HepG2 (cell line): ENCODE results near the gene FBXL12. TPM values are rescaled to one million over a fixed set of nuclear protein-coding genes. Genes with fewer than 3 reads are reported as not detected.
A peak's percentile ranks its signal among the peaks of the same experiment; 100 is the strongest.

ENCODE experiments used
- ATAC-seq: fragments of 200-7000 bp; cut with Tn5 transposase; 3 replicates; pipeline ENCODE4 v1.9.1; 2020; ENCODE audit warnings: mild to moderate bottlenecking, moderate library complexity
- BruUV-seq: library from RNA; stranded (reverse); fragments of 400-500 nt; replicated peaks from 2 replicates; lab custom pipeline; 2021; lab: Mats Ljungman, UMichigan
- CTCF ChIA-PET: fragments of 300-600 bp; formaldehyde crosslinking; extraction: SDS; loops from one replicate; lab custom pipeline; 2021; ENCODE audit warnings: low total read pairs, inconsistent platforms, low intra/inter-chr PET ratio; lab: Yijun Ruan, JAX
- POLR2A ChIA-PET: fragments of 350-600 bp; sonication (Branson Sonifier 250); formaldehyde crosslinking; loops from one replicate; lab custom pipeline; 2020; ENCODE audit warnings: antibody characterized with exemption, inconsistent platforms; lab: Yijun Ruan, JAX
- DNase-seq: peaks from one replicate; pipeline ENCODE4 v3.0.0-alpha.2; 2015; ENCODE audit warnings: low spot score
- FAIRE-seq: peaks from 3 replicates; lab custom pipeline; 2011; peaks lifted over from hg19 to GRCh38; lab: Jason Lieb, UNC
- H2AFZ ChIP-seq: one replicate; pipeline ENCODE4 v1.6.1; 2011; ENCODE audit warnings: low read length, inconsistent platforms
- H3K27ac ChIP-seq: fragments of 300-600 bp; 3 replicates; pipeline ENCODE4 v1.8.0; 2011; ENCODE audit warnings: mixed run types, mild to moderate bottlenecking, mixed read lengths, low read length, inconsistent platforms; ENCODE audit not compliant: insufficient read depth; ENCODE audit errors: extremely low read length
- H3K27me3 ChIP-seq, 2 experiments: fragments of 200-600 bp in 1 of 2; 2 replicates in 1 of 2; 3 replicates in 1 of 2; pipeline versions ENCODE4 v1.6.0 to v1.8.0; 2011; ENCODE audit warnings: low read length in 2 of 2, mild to moderate bottlenecking in 2 of 2, moderate library complexity in 2 of 2, inconsistent platforms in 1 of 2; ENCODE audit not compliant: insufficient read depth in 2 of 2, control insufficient read depth in 1 of 2
- H3K36me3 ChIP-seq, 2 experiments: fragments of 200-600 bp in 1 of 2; replicated peaks in 1 of 2; 2 replicates in 1 of 2; 3 replicates in 1 of 2; pipeline versions ENCODE4 v1.5.1 to v1.8.0; 2011; ENCODE audit warnings: low read length in 2 of 2, inconsistent platforms in 1 of 2; ENCODE audit not compliant: insufficient read depth in 2 of 2, control insufficient read depth in 1 of 2
- H3K4me1 ChIP-seq: 2 replicates; pipeline ENCODE4 v1.5.1; 2012; ENCODE audit warnings: low read length, inconsistent platforms; ENCODE audit not compliant: insufficient read depth
- H3K4me2 ChIP-seq: 2 replicates; pipeline ENCODE4 v1.6.0; 2011; ENCODE audit warnings: low read depth, low read length, inconsistent platforms
- H3K4me3 ChIP-seq, 3 experiments: fragments of 200-600 bp in 1 of 3; sonication (generic), shearing (Covaris generic) in 1 of 3; replicated peaks in 1 of 3; 2 replicates each; pipeline ENCODE4 v1.5.1; 2011 to 2016; ENCODE audit warnings: low read length in 3 of 3, inconsistent platforms in 2 of 3, low read depth in 2 of 3, mild to moderate bottlenecking in 2 of 3, control low read depth in 1 of 3, mixed read lengths in 1 of 3; ENCODE audit not compliant: insufficient read depth in 1 of 3
- H3K79me2 ChIP-seq: one replicate; pipeline ENCODE4 v1.6.1; 2011; ENCODE audit warnings: low read length, inconsistent platforms; ENCODE audit not compliant: insufficient read depth
- H3K9ac ChIP-seq: 2 replicates; pipeline ENCODE4 v1.6.0; 2011; ENCODE audit warnings: mild to moderate bottlenecking, low read depth, low read length, inconsistent platforms; ENCODE audit not compliant: insufficient read depth
- H3K9me3 ChIP-seq: 2 replicates; pipeline ENCODE4 v1.5.1; 2012; ENCODE audit warnings: mild to moderate bottlenecking, low read length
- H4K20me1 ChIP-seq: 2 replicates; pipeline ENCODE4 v1.6.0; 2011; ENCODE audit warnings: inconsistent platforms, mild to moderate bottlenecking, low read length, moderate library complexity; ENCODE audit not compliant: insufficient read depth
- AGO2 ChIP-seq: fragments of 200-400 bp; formaldehyde crosslinking; optimal IDR thresholded peaks from 2 replicates; pipeline ENCODE3; 2017; ENCODE audit warnings: mild to moderate bottlenecking, low read depth, low read length, moderate library complexity
- PHF8 ChIP-seq: sonication (generic); formaldehyde crosslinking; IDR thresholded peaks from 2 replicates; pipeline ENCODE4 v1.5.0; 2020; ENCODE audit warnings: missing genetic modification reagents
- SNAPC2 ChIP-seq: sonication (generic); formaldehyde crosslinking; IDR thresholded peaks from 2 replicates; pipeline ENCODE4 v1.8.1; 2022; ENCODE audit warnings: mild to moderate bottlenecking, missing genetic modification reagents
- SRSF9 ChIP-seq: fragments of 200-400 bp; formaldehyde crosslinking; IDR thresholded peaks from 2 replicates; pipeline ENCODE4 v1.6.1; 2018; ENCODE audit warnings: borderline replicate concordance, mild to moderate bottlenecking, low read depth, low read length; ENCODE audit not compliant: insufficient read depth, poor library complexity, severe bottlenecking
- ZFAT ChIP-seq: sonication (generic); formaldehyde crosslinking; conservative IDR thresholded peaks from 2 replicates; pipeline ENCODE4 v1.8.1; 2023; ENCODE audit warnings: missing genetic modification reagents, inconsistent platforms
- ZNF101 ChIP-seq: sonication (generic); formaldehyde crosslinking; IDR thresholded peaks from 2 replicates; pipeline ENCODE4 v1.4.0; 2020; ENCODE audit warnings: mild to moderate bottlenecking, low read depth, missing genetic modification reagents, borderline replicate concordance
- ZNF468 ChIP-seq: sonication (generic); formaldehyde crosslinking; IDR thresholded peaks from 2 replicates; pipeline ENCODE4 v1.8.0; 2022; ENCODE audit warnings: mild to moderate bottlenecking, moderate library complexity, missing genetic modification reagents
- ZNF850 ChIP-seq: sonication (generic); formaldehyde crosslinking; conservative IDR thresholded peaks from 2 replicates; pipeline ENCODE4 v1.9.0; 2021; ENCODE audit warnings: mild to moderate bottlenecking, missing genetic modification reagents
- ZNF891 ChIP-seq: sonication (generic); formaldehyde crosslinking; IDR thresholded peaks from 2 replicates; pipeline ENCODE4 v1.5.0; 2020; ENCODE audit warnings: mild to moderate bottlenecking, missing genetic modification reagents
- WGBS: methylation state at CpG from one replicate; pipeline ENCODE4 v1.1.6; 2017; ENCODE audit warnings: low lambda C conversion rate; 5-methylcytosine and 5-hydroxymethylcytosine counted together
- in situ Hi-C: cut with HindIII; loops from 2 replicates; pipeline ENCODE4 v1.10.0; 2017; ENCODE audit warnings: low pct_unique_long_range_greater_than_20kb; ENCODE audit not compliant: extremely low pct_ligation_motif_present
- intact Hi-C: fragments of 100-400 bp; cut with micrococcal nuclease; formaldehyde crosslinking; loops from one replicate; pipeline ENCODE4 v1.10.0; 2022; ENCODE audit not compliant: unreplicated experiment
- polyA plus RNA-seq, 8 experiments: library from polyadenylated mRNA; depleted of rRNA in 3 of 8; stranded (reverse) in 7 of 8; unstranded in 1 of 8; fragments of >200 nt; fragmentation: Illumina TruSeq in 4 of 8; extraction: Trizol in 4 of 8; gene quantifications; 2 replicates each; pipeline versions ENCODE4 v1.2.1 to v1.2.3, GENCODE V29; 2011 to 2016; ENCODE audit warnings: low read depth in 4 of 8, missing spikeins in 1 of 8, mixed read lengths in 1 of 8; ENCODE audit not compliant: insufficient read depth in 1 of 8
- total RNA-seq, 5 experiments: library from RNA; depleted of rRNA; stranded (reverse); fragments of >200 nt; fragmentation: Illumina TruSeq; extraction: Trizol; gene quantifications; 2 replicates each; pipeline ENCODE4 v1.2.3, GENCODE V29; 2016; ENCODE audit warnings: low read depth in 1 of 5
- TF ChIP-seq, protein P1 (sequence below): sonication (generic); formaldehyde crosslinking; IDR thresholded peaks from 2 replicates; pipeline ENCODE4 v1.4.0; 2020; ENCODE audit warnings: missing genetic modification reagents, mild to moderate bottlenecking, borderline replicate concordance
- TF ChIP-seq, protein P2 (sequence below): sonication (generic); formaldehyde crosslinking; conservative IDR thresholded peaks from 2 replicates; pipeline ENCODE4 v1.8.0; 2022; ENCODE audit warnings: mild to moderate bottlenecking, moderate library complexity, missing genetic modification reagents
- TF ChIP-seq, protein P3 (sequence below): sonication (generic); formaldehyde crosslinking; IDR thresholded peaks from 2 replicates; pipeline ENCODE4 v1.5.0; 2020; ENCODE audit warnings: mild to moderate bottlenecking, missing genetic modification reagents

Gene FBXL12
- total and polyA plus RNA-seq, 2 of the 13 experiments (the other 11 are each of a cell fraction or from before 2014, with no cell fraction given), result 20.4 to 23.1 TPM

DNA sequence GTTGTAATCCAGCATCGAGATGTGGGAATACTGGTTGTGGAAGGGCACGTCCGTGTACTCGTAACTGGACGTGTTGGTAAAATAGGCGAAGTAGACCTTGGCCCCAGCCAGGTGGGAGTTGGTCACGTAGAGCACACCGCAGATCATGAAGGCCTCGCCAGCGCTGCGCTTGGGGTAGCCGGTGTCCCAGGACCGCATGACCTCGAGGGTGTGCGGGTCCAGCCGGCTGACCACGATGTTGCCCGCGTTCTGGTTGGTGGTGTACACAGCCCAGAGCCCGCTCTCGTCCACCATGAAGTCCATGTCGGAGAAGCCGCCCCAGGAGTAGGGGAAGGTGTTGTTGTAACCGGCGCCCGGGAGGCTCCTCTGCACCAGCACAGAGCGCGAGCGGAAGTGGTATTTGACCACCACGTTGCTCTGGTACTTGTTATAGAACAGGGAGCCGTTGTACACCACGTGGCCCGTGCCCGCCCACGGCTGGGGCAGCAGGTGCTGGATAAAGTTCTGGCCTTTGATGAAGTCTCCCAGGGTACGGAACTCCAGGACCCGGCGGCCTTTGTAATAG, 35.5 kb upstream of the FBXL12 start:
- BruUV-seq, result no TSS peak
- H3K36me3 ChIP-seq, result peaks cover 0 to 2% of the 10 kb centered on the region in 2 experiments; a peak in 1 of 5 replicates
- H3K27ac ChIP-seq, result peak overlapping the region; percentile 34
- 98% methylated on average over 31 of the region's 38 CpGs for WGBS
- intact Hi-C loops, result no loop called here
- CTCF ChIA-PET, result no interaction called here
- no peak overlapping the region for H3K4me2 ChIP-seq
- DNase-seq, result no peak
- POLR2A ChIA-PET, result no interaction called here
- in situ Hi-C loops, result no loop called here
- no peak for TF ChIP-seq SNAPC2
- no peak for TF ChIP-seq ZNF850
- TF ChIP-seq, protein P1, sequence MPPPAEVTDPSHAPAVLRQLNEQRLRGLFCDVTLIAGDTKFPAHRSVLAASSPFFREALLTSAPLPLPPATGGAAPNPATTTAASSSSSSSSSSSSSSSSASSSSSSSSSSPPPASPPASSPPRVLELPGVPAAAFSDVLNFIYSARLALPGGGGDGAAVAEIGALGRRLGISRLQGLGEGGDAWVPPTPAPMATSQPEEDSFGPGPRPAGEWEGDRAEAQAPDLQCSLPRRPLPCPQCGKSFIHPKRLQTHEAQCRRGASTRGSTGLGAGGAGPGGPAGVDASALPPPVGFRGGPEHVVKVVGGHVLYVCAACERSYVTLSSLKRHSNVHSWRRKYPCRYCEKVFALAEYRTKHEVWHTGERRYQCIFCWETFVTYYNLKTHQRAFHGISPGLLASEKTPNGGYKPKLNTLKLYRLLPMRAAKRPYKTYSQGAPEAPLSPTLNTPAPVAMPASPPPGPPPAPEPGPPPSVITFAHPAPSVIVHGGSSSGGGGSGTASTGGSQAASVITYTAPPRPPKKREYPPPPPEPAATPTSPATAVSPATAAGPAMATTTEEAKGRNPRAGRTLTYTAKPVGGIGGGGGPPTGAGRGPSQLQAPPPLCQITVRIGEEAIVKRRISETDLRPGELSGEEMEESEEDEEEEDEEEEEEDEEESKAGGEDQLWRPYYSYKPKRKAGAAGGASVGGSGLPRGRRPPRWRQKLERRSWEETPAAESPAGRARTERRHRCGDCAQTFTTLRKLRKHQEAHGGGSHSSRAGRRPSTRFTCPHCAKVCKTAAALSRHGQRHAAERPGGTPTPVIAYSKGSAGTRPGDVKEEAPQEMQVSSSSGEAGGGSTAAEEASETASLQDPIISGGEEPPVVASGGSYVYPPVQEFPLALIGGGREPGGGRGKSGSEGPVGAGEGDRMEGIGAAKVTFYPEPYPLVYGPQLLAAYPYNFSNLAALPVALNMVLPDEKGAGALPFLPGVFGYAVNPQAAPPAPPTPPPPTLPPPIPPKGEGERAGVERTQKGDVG (CRISPR knock-in tag), result no peak
- TF ChIP-seq, protein P2, sequence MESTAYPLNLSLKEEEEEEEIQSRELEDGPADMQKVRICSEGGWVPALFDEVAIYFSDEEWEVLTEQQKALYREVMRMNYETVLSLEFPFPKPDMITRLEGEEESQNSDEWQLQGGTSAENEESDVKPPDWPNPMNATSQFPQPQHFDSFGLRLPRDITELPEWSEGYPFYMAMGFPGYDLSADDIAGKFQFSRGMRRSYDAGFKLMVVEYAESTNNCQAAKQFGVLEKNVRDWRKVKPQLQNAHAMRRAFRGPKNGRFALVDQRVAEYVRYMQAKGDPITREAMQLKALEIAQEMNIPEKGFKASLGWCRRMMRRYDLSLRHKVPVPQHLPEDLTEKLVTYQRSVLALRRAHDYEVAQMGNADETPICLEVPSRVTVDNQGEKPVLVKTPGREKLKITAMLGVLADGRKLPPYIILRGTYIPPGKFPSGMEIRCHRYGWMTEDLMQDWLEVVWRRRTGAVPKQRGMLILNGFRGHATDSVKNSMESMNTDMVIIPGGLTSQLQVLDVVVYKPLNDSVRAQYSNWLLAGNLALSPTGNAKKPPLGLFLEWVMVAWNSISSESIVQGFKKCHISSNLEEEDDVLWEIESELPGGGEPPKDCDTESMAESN (CRISPR knock-in tag), result no peak
- TF ChIP-seq ZNF468 (CRISPR knock-in tag), result no peak
- TF ChIP-seq ZNF891, result 0 out of 2 replicates have a peak, but pooled peaks have one; percentile 23
- TF ChIP-seq, protein P3, sequence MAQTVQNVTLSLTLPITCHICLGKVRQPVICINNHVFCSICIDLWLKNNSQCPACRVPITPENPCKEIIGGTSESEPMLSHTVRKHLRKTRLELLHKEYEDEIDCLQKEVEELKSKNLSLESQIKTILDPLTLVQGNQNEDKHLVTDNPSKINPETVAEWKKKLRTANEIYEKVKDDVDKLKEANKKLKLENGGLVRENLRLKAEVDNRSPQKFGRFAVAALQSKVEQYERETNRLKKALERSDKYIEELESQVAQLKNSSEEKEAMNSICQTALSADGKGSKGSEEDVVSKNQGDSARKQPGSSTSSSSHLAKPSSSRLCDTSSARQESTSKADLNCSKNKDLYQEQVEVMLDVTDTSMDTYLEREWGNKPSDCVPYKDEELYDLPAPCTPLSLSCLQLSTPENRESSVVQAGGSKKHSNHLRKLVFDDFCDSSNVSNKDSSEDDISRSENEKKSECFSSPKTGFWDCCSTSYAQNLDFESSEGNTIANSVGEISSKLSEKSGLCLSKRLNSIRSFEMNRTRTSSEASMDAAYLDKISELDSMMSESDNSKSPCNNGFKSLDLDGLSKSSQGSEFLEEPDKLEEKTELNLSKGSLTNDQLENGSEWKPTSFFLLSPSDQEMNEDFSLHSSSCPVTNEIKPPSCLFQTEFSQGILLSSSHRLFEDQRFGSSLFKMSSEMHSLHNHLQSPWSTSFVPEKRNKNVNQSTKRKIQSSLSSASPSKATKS (CRISPR knock-in tag), result no peak
- TF ChIP-seq PHF8 (CRISPR knock-in tag), result no peak
- peak; percentile 55 for TF ChIP-seq AGO2
- no peak for TF ChIP-seq SRSF9
- no peak for TF ChIP-seq ZNF101
- TF ChIP-seq ZFAT (CRISPR knock-in tag), result no peak
- no peak overlapping the region for H2AFZ ChIP-seq
- H3K27me3 ChIP-seq, result no peaks in the 10 kb centered on the region
- FAIRE-seq, result no peak
- H3K9ac ChIP-seq, result no peak overlapping the region
- H3K79me2 ChIP-seq, result no peaks in the 10 kb centered on the region
- no peak for ATAC-seq
- H4K20me1 ChIP-seq, result no peaks in the 10 kb centered on the region
- peaks cover 34% of the 10 kb centered on the region for H3K4me1 ChIP-seq
- H3K9me3 ChIP-seq, result no peaks in the 10 kb centered on the region
- no peak overlapping the region for H3K4me3 ChIP-seq
